Inflammatory macrophage treated with lipopolysaccharide for 4 hours (primary cell): Measurements from ENCODE around the gene PODN.

Source experiments
- DNase-seq: peaks from one replicate; pipeline ENCODE4 v3.0.0-alpha.2; 2020

PODN gene

GRCh38 chr1:53076165-53076564 lies 14.2 kb downstream of the PODN start:
- DNase-seq = no peak

- no peak for DNase-seq
Observed at GRCh38 chr1:53076721-53077598, 14.9 kb downstream of the PODN start.

- no peak for DNase-seq
Observed at GRCh38 chr1:53077599-53077965, 15.6 kb downstream of the PODN start.

DNA sequence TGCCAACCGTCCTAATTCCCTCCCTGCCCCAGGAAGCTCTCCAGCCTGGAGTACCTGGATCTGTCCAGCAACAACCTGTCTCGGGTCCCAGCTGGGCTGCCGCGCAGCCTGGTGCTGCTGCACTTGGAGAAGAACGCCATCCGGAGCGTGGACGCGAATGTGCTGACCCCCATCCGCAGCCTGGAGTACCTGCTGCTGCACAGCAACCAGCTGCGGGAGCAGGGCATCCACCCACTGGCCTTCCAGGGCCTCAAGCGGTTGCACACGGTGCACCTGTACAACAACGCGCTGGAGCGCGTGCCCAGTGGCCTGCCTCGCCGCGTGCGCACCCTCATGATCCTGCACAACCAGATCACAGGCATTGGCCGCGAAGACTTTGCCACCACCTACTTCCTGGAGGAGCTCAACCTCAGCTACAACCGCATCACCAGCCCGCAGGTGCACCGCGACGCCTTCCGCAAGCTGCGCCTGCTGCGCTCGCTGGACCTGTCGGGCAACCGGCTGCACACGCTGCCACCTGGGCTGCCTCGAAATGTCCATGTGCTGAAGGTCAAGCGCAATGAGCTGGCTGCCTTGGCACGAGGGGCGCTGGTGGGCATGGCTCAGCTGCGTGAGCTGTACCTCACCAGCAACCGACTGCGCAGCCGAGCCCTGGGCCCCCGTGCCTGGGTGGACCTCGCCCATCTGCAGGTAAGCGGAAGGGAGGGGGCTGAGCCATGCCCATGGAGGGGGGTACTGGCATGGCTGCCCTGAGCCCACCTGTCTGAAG lies 16.5 kb downstream of the PODN start:
- no peak for DNase-seq

DNA sequence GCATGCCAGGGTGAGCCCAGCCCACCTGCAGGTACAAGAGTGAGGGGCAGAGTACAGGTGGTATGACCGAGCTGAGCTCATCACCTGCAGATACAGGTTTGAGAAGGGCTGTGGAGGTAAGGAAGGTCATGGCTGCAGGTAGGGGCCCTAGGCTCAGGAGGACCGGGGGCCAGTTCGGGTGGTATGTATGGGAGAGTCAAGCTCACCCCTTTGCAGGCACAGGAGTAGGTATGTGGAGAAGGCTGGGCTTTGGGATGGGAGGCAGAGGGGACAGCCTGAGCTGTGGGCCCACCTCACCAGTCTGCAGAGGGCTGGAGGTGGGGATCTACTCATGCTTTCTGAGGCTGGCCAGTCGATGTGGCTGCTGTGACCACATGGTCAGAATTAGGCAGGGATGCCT lies 17.2 kb downstream of the PODN start:
- no peak for DNase-seq

DNA sequence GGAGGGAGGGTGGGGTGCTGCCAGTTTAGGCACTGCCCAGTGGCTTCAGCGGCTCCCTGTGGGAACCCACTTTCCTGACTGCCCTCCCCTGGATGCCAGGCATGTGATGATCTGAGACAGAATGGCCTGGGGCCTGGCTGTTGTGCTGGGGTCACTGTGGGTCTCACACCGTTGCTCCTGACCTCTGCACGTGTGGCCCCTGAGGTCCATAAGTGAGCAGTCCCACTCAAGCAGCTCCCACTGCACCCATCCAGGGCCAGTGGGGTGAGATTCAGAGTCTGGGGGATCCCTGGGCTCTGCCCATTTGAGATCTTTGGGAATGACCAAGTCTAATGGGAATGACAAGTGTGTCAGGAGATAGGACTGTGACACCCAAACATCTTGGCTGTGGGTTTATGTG lies 18.0 kb downstream of the PODN start:
- DNase-seq = no peak

DNA sequence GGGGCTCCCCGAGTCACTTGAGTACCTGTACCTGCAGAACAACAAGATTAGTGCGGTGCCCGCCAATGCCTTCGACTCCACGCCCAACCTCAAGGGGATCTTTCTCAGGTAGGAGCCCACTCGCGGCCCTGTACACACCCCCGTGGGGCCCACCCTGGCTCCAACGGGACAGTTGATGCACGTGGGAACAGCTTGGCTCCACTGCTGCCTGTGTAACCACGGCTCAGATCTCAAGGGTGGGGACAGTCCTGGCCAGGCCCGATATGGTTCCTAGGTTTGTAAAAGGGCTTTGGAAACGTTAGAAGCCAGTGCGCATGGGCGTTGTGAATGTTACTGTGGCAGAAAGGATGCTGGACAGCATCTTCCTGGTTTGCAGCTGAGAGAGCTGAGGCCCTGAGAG lies 18.8 kb downstream of the PODN start:
- no peak for DNase-seq

GRCh38 chr1:53081384-53082066 lies 19.5 kb downstream of the PODN start:
- DNase-seq = no peak

GRCh38 chr1:53082826-53083455 lies 20.9 kb downstream of the PODN start:
- no peak for DNase-seq

GRCh38 chr1:53083636-53084588 lies 21.9 kb downstream of the PODN start:
- DNase-seq = no peak

- no peak for DNase-seq
Observed at GRCh38 chr1:53084589-53084971, 22.6 kb downstream of the PODN start.

- DNase-seq = no peak
Observed at GRCh38 chr1:53085405-53085804, 23.4 kb downstream of the PODN start.

GRCh38 chr1:53086491-53087070 lies 24.6 kb downstream of the PODN start:
- no peak for DNase-seq

- no peak for DNase-seq
Observed at GRCh38 chr1:53087332-53088285, 25.6 kb downstream of the PODN start.

DNA sequence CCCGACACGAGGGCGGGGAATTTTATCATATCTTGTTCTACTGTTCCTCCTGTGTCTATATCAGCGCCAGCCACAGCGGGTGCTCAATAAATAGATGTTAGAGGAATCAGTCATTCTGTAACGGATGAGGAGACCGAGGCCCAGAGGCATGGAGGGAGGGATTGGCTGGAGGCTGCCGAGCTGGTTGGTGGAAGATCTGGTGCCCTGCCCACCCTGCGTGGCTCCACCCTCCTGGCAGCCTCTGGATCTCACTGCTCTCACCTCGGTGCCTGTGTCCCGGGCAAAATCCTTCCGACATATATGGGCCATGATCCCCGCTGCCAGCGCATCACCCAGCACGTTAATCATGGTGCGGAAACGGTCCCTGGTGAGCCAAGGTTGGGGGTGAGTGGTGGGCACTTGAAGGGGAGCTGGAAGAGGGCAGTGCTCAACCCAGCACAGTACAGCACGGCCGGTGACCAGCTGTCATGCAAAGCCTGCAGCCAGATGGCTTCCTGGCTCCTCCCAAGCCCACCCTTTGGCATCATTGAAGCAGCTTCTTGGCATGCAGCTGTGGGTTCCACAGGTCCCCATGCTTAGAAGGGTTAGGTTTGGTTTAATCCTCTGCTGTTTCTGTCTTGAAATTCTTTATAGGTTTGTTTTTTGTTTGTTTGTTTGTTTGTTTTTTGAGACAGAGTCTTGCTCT lies 26.7 kb downstream of the PODN start:
- no peak for DNase-seq

DNA sequence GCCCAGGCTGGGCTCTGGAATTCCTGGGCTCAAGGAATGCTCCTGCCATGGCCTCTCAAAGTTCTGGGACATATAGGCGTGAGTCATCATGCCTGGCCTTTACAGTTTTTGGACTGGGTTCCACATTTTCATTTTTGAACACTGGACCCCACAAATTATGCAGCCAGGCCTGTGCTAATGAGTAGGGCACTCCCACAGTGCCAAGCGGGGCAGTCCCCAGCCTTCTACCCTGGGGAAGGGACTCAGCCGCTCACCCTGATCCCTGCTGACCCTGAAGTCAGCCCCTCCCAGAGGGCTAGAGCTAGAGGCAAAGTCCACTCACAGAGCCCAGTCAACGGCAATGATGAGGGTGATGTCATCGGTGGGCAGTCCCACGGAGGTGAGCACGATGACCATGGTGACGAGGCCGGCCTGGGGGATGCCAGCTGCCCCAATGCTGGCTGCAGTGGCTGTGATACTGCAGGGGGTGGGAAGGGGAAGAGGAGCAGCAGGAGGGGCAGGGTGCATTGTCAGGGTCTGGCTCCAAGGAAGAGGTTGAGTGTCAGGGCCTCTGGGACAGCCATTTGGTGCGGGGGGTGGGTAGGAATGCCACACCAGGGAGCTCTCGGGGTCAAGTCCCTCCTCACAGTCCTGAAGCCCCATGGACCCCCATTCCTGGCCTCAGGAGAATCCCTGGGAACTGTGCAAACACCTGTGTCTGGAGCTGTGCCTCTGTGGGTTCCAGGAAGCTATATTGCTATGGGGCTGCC lies 27.6 kb downstream of the PODN start:
- no peak for DNase-seq

- peak; percentile 5 for DNase-seq
Observed at GRCh38 chr1:53090227-53091147, 28.5 kb downstream of the PODN start.
